ENCODE measurements around the gene HTR7. TPM values are rescaled to one million over a fixed set of nuclear protein-coding genes. Genes with fewer than 3 reads are reported as not detected.

HTR7 gene
- total and polyA plus RNA-seq, 10 donors: 0.13 to 1.1 (median 0.73) TPM

DNA sequence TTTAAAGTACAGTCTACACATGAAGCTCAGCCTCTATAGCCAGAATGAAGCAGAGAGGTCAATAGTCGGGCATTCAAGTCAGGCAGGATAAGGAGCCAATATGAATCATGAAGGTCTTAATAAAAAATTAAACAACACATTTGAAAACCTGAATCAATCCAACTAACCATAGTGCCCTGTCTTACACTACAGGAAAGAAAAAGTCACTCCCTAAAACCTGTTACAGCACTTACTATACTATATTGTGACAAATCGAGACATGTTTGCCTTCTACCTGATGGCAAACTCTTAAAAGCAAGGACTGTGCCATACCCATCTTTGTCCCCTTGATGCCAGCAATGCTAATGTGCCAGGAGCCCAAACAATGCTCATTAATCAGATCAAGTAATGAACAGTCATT lies 117.6 kb downstream of the HTR7 start:
- DNase-seq: no peak
- intact Hi-C loops (cut with DNase I; ENCODE audit: low total_unique reads): no loop called here
- Histone ChIP-seq H3K27ac (no peak overlapping the region), H3K27me3 (replicated peaks in 1 of 7) (no peaks in the 10 kb centered on the region), H3K4me3 (no peak overlapping the region), H3K4me1 (no peaks in the 10 kb centered on the region), H3K36me3 (no peaks in the 10 kb centered on the region), H3K9me3 (no peaks in the 10 kb centered on the region)
- 73 to 93% (median 79%) methylated on average over 2 of the region's 2 CpGs for WGBS, 5 donors
- no peak for TF ChIP-seq CTCF (IDR thresholded peaks at IDR 0.05 in 8 of 11, conservative IDR thresholded peaks at IDR 0.05 in 3 of 11)
- no peak for TF ChIP-seq POLR2AphosphoS5 (IDR thresholded peaks at IDR 0.05)
- no peak for TF ChIP-seq POLR2A (IDR thresholded peaks at IDR 0.05)

GRCh38 chr10:90738885-90739284 lies 119.0 kb downstream of the HTR7 start:
- no peaks in the 10 kb centered on the region for H3K36me3 ChIP-seq
- 55 to 65% (median 57%) methylated on average over 2 of the region's 2 CpGs for WGBS, 5 donors
- no peaks in the 10 kb centered on the region for H3K27me3 ChIP-seq (replicated peaks in 1 of 7)
- no peaks in the 10 kb centered on the region for H3K9me3 ChIP-seq
- H3K4me3 ChIP-seq: no peak overlapping the region
- intact Hi-C loops (cut with DNase I; ENCODE audit: low total_unique reads): no loop called here
- no peak for DNase-seq
- H3K27ac ChIP-seq: no peak overlapping the region
- TF ChIP-seq POLR2AphosphoS5 (IDR thresholded peaks at IDR 0.05) (no peak), CTCF (IDR thresholded peaks at IDR 0.05 in 8 of 11, conservative IDR thresholded peaks at IDR 0.05 in 3 of 11) (no peak), POLR2A (IDR thresholded peaks at IDR 0.05) (no peak)
- no peaks in the 10 kb centered on the region for H3K4me1 ChIP-seq

GRCh38 chr10:90734415-90734814 lies 123.4 kb downstream of the HTR7 start:
- Histone ChIP-seq H3K36me3 (no peaks in the 10 kb centered on the region), H3K4me1 (no peaks in the 10 kb centered on the region), H3K27me3 (replicated peaks in 1 of 7) (no peaks in the 10 kb centered on the region), H3K9me3 (no peaks in the 10 kb centered on the region), H3K27ac (no peak overlapping the region), H3K4me3 (no peak overlapping the region)
- no peak for DNase-seq
- no peak for TF ChIP-seq POLR2AphosphoS5 (IDR thresholded peaks at IDR 0.05)
- no peak for TF ChIP-seq POLR2A (IDR thresholded peaks at IDR 0.05)
- TF ChIP-seq CTCF (IDR thresholded peaks at IDR 0.05 in 8 of 11, conservative IDR thresholded peaks at IDR 0.05 in 3 of 11): no peak
- 71 to 78% (median 72%) methylated on average over 2 of the region's 2 CpGs for WGBS, 5 donors
- intact Hi-C loops (cut with DNase I; ENCODE audit: low total_unique reads): no loop called here

GRCh38 chr10:90732581-90732980 lies 125.3 kb downstream of the HTR7 start:
- no peaks in the 10 kb centered on the region for H3K9me3 ChIP-seq
- intact Hi-C loops (cut with DNase I; ENCODE audit: low total_unique reads): no loop called here

More at GRCh38 chr10:90732581-90732980, 125.3 kb downstream of the HTR7 start:
- Histone ChIP-seq H3K36me3 (no peaks in the 10 kb centered on the region), H3K27ac (no peak overlapping the region), H3K4me3 (no peak overlapping the region), H3K27me3 (replicated peaks in 1 of 7) (no peaks in the 10 kb centered on the region), H3K4me1 (no peaks in the 10 kb centered on the region)
- 71 to 83% (median 75%) methylated on average over 3 of the region's 3 CpGs for WGBS, 5 donors
- DNase-seq: no peak
- TF ChIP-seq CTCF (IDR thresholded peaks at IDR 0.05 in 8 of 11, conservative IDR thresholded peaks at IDR 0.05 in 3 of 11) (no peak), POLR2AphosphoS5 (IDR thresholded peaks at IDR 0.05) (no peak)
